GM23248 (cell line): ENCODE measurements around the gene APRT. TPM values are rescaled to one million over a fixed set of nuclear protein-coding genes. Genes with fewer than 3 reads are reported as not detected.

Source experiments
- DNase-seq: peaks from one replicate; pipeline ENCODE4 v3.0.0-alpha.2; 2015
- H2AFZ ChIP-seq: fragments of 200-600 bp; sonication (generic); 2 replicates; pipeline ENCODE4 v1.6.1; 2016; ENCODE audit warnings: antibody characterized with exemption
- H3F3A ChIP-seq: fragments of 200-600 bp; sonication (generic); 2 replicates; pipeline ENCODE4 v1.6.1; 2016; ENCODE audit warnings: mild to moderate bottlenecking, antibody characterized with exemption, mixed run types; ENCODE audit not compliant: insufficient read depth
- H3K27ac ChIP-seq: fragments of 200-600 bp; sonication (generic); 2 replicates; pipeline ENCODE4 v1.5.1; 2016; ENCODE audit warnings: mild to moderate bottlenecking
- H3K27me3 ChIP-seq: fragments of 200-600 bp; sonication (generic); replicated peaks from 2 replicates; pipeline ENCODE4 v1.6.1; 2016; ENCODE audit warnings: mild to moderate bottlenecking; ENCODE audit not compliant: insufficient read depth
- H3K36me3 ChIP-seq: fragments of 200-600 bp; sonication (generic); 2 replicates; pipeline ENCODE4 v1.6.1; 2016; ENCODE audit warnings: low read depth, mild to moderate bottlenecking
- H3K4me1 ChIP-seq: fragments of 200-600 bp; sonication (generic); 2 replicates; pipeline ENCODE4 v1.6.1; 2016; ENCODE audit warnings: mild to moderate bottlenecking; ENCODE audit not compliant: insufficient read depth
- H3K4me2 ChIP-seq: fragments of 200-600 bp; sonication (generic); one replicate; pipeline ENCODE4 v1.6.1; 2016; ENCODE audit warnings: mild to moderate bottlenecking; ENCODE audit not compliant: unreplicated experiment
- H3K4me3 ChIP-seq: fragments of 200-600 bp; sonication (generic); 2 replicates; pipeline ENCODE4 v1.5.1; 2016; ENCODE audit warnings: mild to moderate bottlenecking
- H3K79me2 ChIP-seq: fragments of 200-600 bp; sonication (generic); 2 replicates; pipeline ENCODE4 v1.6.1; 2016; ENCODE audit warnings: mild to moderate bottlenecking; ENCODE audit not compliant: insufficient read depth
- H3K9ac ChIP-seq: fragments of 200-600 bp; sonication (generic); 2 replicates; pipeline ENCODE4 v1.6.1; 2016; ENCODE audit warnings: mild to moderate bottlenecking
- H3K9me2 ChIP-seq: fragments of 200-600 bp; sonication (generic); 2 replicates; pipeline ENCODE4 v1.6.1; 2016; ENCODE audit warnings: mixed run types, mild to moderate bottlenecking, moderate library complexity; ENCODE audit not compliant: insufficient read depth
- H3K9me3 ChIP-seq: fragments of 200-600 bp; sonication (generic); one replicate; pipeline ENCODE4 v1.6.1; 2017; ENCODE audit warnings: low read depth
- H4K20me1 ChIP-seq: fragments of 200-600 bp; sonication (generic); 2 replicates; pipeline ENCODE4 v1.6.0; 2016; ENCODE audit not compliant: insufficient read depth
- EZH2 ChIP-seq: fragments of 200-600 bp; sonication (generic); IDR thresholded peaks from 2 replicates; pipeline ENCODE4 v1.6.1; 2018; ENCODE audit warnings: antibody characterized with exemption, mild to moderate bottlenecking; ENCODE audit not compliant: insufficient read depth, poor library complexity, severe bottlenecking
- EZH2phosphoT487 ChIP-seq: fragments of 200-600 bp; sonication (generic); IDR thresholded peaks from 2 replicates; pipeline ENCODE4 v1.6.1; 2018; ENCODE audit warnings: antibody characterized with exemption, moderate library complexity, mild to moderate bottlenecking, low read depth; ENCODE audit not compliant: insufficient read depth
- WGBS, 2 experiments: methylation state at CpG; one replicate each; pipeline ENCODE4 v1.1.6; 2015 to 2017; ENCODE audit warnings: low lambda C conversion rate in 2 of 2, low coverage in 1 of 2; ENCODE audit errors: missing lambda C conversion rate in 2 of 2; 5-methylcytosine and 5-hydroxymethylcytosine counted together
- in situ Hi-C: fragments of 300-500 bp; cut with MboI; formaldehyde crosslinking; loops from 2 replicates; pipeline ENCODE4 v1.15.0; 2020
- polyA plus RNA-seq: library from polyadenylated mRNA; unstranded; fragments of >200 nt; fragmentation: Nextera tagmentation; extraction: Ambion mirVana; gene quantifications from 2 replicates; pipeline ENCODE4 v1.2.1, GENCODE V29; 2016
- total RNA-seq: library from RNA; depleted of rRNA; stranded (reverse); fragments of >200 nt; shearing (Covaris generic); gene quantifications from 2 replicates; pipeline ENCODE4 v1.2.3, GENCODE V29; 2014

APRT gene
- total and polyA plus RNA-seq, 2 experiments from 2014 or later, result 150 to 224 TPM

DNA sequence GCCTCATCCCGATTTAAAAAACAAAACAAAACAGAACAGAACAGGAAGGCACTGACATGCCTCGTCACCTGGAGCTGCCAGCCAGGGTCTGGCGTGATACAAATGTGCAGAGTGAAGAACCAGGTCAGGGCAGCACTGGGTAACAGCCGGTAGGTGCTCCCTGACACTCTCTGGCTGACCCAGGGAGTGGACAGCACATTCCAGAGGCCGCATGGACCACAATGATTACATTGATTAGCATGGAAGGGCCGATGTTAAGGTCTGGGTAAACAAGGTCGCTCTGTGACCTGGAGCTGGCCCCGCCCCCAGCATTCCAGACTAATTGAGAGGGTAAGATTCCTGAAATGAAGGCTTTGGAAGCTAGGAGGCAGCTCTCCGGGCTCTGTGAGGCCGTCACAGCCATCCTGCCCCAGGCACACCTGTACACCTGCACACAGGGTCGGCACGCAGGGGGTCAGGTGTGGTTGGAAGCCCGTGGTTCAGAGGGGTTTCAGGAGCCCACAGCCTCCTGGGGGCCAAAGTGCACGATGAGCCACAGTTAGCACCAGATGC lies 48.1 kb downstream of the APRT start:
- no peaks in the 10 kb centered on the region for H3K27me3 ChIP-seq
- no peak overlapping the region for H3K27ac ChIP-seq
- H3K4me1 ChIP-seq, result peaks cover 10% of the 10 kb centered on the region
- H3K36me3 ChIP-seq, result no peaks in the 10 kb centered on the region; the same call in 1 of the 2 replicates
- H3K79me2 ChIP-seq, result peaks cover 100% of the 10 kb centered on the region
- H4K20me1 ChIP-seq, result peaks cover 13% of the 10 kb centered on the region
- in situ Hi-C loops, result no loop called here
- H3F3A ChIP-seq, result no peaks in the 10 kb centered on the region
- no peak for TF ChIP-seq EZH2
- TF ChIP-seq EZH2phosphoT487, result no peak
- H3K9me2 ChIP-seq, result no peaks in the 10 kb centered on the region
- no peak overlapping the region for H3K9ac ChIP-seq
- DNase-seq, result no peak
- WGBS, 2 experiments, result 89 to 91% methylated on average over 14 of the region's 14 CpGs
- H3K4me3 ChIP-seq, result no peak overlapping the region
- H2AFZ ChIP-seq, result no peak overlapping the region
- no peaks in the 10 kb centered on the region for H3K9me3 ChIP-seq
- no peak overlapping the region for H3K4me2 ChIP-seq

DNA sequence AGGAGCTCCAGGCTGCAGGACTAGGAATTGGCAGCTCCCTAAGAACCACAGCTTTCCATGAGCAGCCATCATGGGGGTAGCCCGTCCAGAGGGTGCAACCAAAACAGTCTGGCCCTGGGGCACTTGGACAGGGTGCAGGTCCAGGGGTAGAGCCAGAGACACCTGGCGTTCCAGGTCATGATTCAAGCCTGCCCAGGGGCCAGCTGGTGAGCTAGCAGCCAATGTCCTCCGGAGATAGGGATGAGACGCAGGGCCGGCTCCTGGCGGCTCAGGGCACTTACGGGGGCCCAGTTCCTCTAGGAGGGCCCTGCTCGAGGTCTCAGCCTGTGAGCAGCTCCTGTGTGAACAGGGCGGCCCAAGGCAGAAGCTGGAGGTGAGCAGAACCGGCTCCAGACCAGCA lies 48.8 kb downstream of the APRT start:
- Histone ChIP-seq H3K9me3 (no peaks in the 10 kb centered on the region), H3F3A (no peaks in the 10 kb centered on the region), H3K36me3 (no peaks in the 10 kb centered on the region; the same call in 1 of the 2 replicates), H3K9me2 (no peaks in the 10 kb centered on the region), H2AFZ (no peak overlapping the region), H3K27me3 (no peaks in the 10 kb centered on the region), H3K4me3 (no peak overlapping the region), H3K4me1 (peaks cover 6% of the 10 kb centered on the region), H3K79me2 (peaks cover 100% of the 10 kb centered on the region), H3K4me2 (no peak overlapping the region), H4K20me1 (peaks cover 15% of the 10 kb centered on the region), H3K9ac (no peak overlapping the region), H3K27ac (no peak overlapping the region)
- WGBS, 2 experiments, result 90 to 94% methylated on average over 9 to 10 of the region's 10 CpGs
- no peak for DNase-seq
- in situ Hi-C loops, result no loop called here
- TF ChIP-seq EZH2, result no peak
- no peak for TF ChIP-seq EZH2phosphoT487

DNA sequence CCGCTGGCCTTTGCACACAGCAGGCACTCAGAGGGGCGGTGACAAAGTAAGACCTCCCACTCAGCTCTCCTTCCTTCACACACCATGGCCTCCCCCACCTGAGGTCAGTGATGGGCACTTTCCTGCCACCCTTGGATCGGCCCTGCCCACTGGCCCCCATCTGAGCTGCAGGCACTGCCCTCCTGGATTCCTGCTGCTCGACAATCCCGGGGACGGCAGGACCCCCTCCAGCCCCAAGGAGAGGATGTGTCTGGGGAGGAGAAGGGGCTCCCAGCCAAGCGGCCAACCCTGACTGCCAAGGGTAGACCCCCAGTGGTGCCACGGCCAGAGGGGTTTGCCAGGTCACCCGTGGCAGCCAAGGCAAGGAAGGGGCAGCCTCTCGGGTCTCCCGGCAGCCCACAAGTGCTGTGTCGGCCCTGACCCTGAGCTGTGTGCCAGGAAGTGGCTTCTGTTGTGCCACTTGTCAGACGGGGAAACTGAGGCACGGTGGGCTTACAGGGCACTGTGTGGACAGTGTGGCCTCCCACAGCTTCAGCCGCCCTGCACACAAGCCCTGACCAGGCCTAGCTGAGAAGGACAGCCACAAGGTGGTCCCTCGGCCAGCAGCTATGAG lies 49.4 kb downstream of the APRT start:
- H3K36me3 ChIP-seq, result no peaks in the 10 kb centered on the region; the same call in 1 of the 2 replicates

DNA sequence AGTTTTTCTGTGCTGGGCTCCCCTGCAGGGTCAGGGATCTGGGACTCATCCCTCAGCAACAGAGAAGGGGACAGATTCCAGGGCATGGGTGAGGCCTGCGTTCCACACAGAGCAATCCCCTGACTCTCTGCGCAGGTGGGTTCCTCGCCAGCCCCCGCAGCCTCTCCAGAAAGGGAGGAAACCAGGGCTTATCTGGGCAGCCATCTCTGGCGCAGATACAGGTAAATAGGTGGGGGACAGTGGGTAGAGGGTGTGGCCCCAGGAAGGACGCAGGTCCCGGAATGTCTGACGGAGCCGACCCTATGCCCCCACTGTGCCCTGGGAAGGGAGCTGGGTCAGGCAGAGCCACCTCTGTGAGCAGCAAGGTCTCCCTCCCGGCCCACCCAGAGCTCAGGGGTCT lies 49.9 kb downstream of the APRT start:
- H3K9me2 ChIP-seq, result no peaks in the 10 kb centered on the region
- H4K20me1 ChIP-seq, result peaks cover 12% of the 10 kb centered on the region
- H3K36me3 ChIP-seq, result no peaks in the 10 kb centered on the region; the same call in 1 of the 2 replicates
- TF ChIP-seq EZH2phosphoT487 (no peak), EZH2 (no peak)
- H3F3A ChIP-seq, result no peaks in the 10 kb centered on the region
- in situ Hi-C loops, result no loop called here
- H2AFZ ChIP-seq, result no peak overlapping the region
- no peak overlapping the region for H3K27ac ChIP-seq
- no peak for DNase-seq
- H3K9ac ChIP-seq, result no peak overlapping the region
- WGBS, 2 experiments, result 84 to 87% methylated on average over 9 to 10 of the region's 10 CpGs
- peaks cover 100% of the 10 kb centered on the region for H3K79me2 ChIP-seq
- no peak overlapping the region for H3K4me2 ChIP-seq
- no peak overlapping the region for H3K4me3 ChIP-seq
- no peaks in the 10 kb centered on the region for H3K9me3 ChIP-seq
- H3K27me3 ChIP-seq, result no peaks in the 10 kb centered on the region
- no peaks in the 10 kb centered on the region; the same call in 1 of the 2 replicates for H3K4me1 ChIP-seq

More for the DNA sequence above, 49.4 kb downstream of the APRT start:
- Histone ChIP-seq H2AFZ (no peak overlapping the region), H3K9me3 (no peaks in the 10 kb centered on the region), H3K9ac (no peak overlapping the region), H3K27me3 (no peaks in the 10 kb centered on the region), H3K4me1 (peaks cover under 1% of the 10 kb centered on the region; the same call in 1 of the 2 replicates), H3K27ac (no peak overlapping the region), H3K79me2 (peaks cover 100% of the 10 kb centered on the region), H3K4me3 (no peak overlapping the region), H4K20me1 (peaks cover 13% of the 10 kb centered on the region), H3F3A (no peaks in the 10 kb centered on the region), H3K4me2 (no peak overlapping the region), H3K9me2 (no peaks in the 10 kb centered on the region)
- in situ Hi-C loops, result no loop called here
- no peak for DNase-seq
- 83 to 86% methylated on average over 16 of the region's 16 CpGs for WGBS, 2 experiments
- TF ChIP-seq EZH2 (no peak), EZH2phosphoT487 (no peak)
